NB4 (cell line): Measurements from ENCODE around the gene PSME4.
"Not testable (repeated sequence)": the region's sequence is repeated elsewhere in the genome, so short reads cannot be mapped to it uniquely, and the experiment has no call there.

Experiments used
- DNase-seq: peaks from one replicate; pipeline ENCODE4 v3.0.0; 2010; ENCODE audit warnings: low read depth
- H3K4me3 ChIP-seq: one replicate; pipeline ENCODE4 v1.5.1; 2011; ENCODE audit warnings: mild to moderate bottlenecking, low read depth, low read length, moderate library complexity
- MYC ChIP-seq: IDR thresholded peaks from 2 replicates; pipeline ENCODE4 v1.6.1; 2011; ENCODE audit warnings: low read depth, low read length
- POLR2A ChIP-seq: IDR thresholded peaks from 2 replicates; pipeline ENCODE4 v1.6.1; 2011; ENCODE audit warnings: mild to moderate bottlenecking; ENCODE audit not compliant: insufficient read length; ENCODE audit errors: extremely low read depth
- TF ChIP-seq, protein P1 (sequence below): IDR thresholded peaks from 2 replicates; pipeline ENCODE4 v1.6.1; 2011; ENCODE audit warnings: low read depth, low read length
- TF ChIP-seq, protein P2 (sequence below): IDR thresholded peaks from one replicate; pipeline ENCODE4 v1.5.1; 2012; ENCODE audit warnings: low read depth, low read length

The PSME4 gene

DNA sequence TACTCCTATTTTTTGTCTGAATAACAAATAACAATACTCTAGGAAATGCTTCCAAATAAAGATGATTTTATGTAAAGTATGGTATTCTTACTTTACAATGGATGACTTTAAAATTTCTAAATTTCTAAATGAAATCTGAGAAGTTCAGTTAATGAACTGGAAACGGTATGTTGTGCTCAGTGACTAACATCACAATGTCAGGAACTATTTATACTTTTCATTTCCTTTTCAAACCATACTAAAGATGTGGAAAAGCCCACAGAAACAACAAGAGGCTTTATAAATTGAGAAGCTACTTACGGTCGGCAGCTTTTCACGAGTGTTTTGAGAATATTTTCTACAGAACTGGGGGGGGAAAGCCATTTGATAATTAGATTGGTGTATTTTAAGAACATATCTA lies 31.1 kb downstream of the PSME4 start:
- H3K4me3 ChIP-seq: no peak overlapping the region
- no peak for DNase-seq
- TF ChIP-seq POLR2A (no peak), MYC (no peak)
- TF ChIP-seq, protein P1, sequence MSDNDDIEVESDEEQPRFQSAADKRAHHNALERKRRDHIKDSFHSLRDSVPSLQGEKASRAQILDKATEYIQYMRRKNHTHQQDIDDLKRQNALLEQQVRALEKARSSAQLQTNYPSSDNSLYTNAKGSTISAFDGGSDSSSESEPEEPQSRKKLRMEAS: no peak
- TF ChIP-seq, protein P2, sequence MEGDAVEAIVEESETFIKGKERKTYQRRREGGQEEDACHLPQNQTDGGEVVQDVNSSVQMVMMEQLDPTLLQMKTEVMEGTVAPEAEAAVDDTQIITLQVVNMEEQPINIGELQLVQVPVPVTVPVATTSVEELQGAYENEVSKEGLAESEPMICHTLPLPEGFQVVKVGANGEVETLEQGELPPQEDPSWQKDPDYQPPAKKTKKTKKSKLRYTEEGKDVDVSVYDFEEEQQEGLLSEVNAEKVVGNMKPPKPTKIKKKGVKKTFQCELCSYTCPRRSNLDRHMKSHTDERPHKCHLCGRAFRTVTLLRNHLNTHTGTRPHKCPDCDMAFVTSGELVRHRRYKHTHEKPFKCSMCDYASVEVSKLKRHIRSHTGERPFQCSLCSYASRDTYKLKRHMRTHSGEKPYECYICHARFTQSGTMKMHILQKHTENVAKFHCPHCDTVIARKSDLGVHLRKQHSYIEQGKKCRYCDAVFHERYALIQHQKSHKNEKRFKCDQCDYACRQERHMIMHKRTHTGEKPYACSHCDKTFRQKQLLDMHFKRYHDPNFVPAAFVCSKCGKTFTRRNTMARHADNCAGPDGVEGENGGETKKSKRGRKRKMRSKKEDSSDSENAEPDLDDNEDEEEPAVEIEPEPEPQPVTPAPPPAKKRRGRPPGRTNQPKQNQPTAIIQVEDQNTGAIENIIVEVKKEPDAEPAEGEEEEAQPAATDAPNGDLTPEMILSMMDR: no peak

DNA sequence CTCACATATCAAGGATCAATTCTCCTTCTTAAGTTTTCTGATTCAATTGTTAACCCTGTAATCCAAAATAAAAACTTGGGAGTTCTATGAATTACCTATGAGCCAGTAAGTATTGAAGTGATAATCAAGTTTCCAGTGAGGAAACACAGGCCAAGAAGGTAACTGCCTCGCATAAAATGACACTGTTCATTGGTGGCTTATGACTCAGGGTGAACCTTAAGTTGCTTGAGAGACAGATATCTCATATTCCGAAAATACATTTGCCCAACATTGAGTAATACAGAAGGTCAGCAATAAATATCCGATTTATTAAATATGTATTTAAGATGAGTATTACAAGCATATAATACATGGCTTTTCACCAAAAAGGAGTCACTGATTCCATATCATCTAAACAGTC lies 31.9 kb downstream of the PSME4 start:
- DNase-seq: no peak
- no peak overlapping the region for H3K4me3 ChIP-seq
- TF ChIP-seq POLR2A (no peak), MYC (no peak)
- TF ChIP-seq, protein P1: no peak
- TF ChIP-seq, protein P2: no peak

DNA sequence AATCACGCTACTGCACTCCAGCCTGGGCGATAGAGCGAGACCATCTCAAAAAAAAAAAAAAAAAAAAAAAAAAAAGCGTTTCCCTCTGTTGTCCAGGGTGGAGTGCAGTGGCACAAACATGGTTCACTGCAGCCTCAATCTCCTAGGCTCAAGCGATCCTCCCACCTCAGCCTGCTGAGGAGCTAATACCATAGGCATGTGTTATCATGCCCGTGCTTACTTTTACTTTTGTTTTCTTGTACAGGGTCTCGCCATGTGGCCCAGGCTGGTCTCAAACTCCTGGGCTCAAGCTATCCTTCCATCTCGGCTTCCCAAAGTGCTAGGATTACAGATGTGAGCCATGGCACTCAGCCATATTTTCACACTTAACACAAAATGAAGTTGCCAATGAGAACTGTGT lies 37.5 kb downstream of the PSME4 start:
- H3K4me3 ChIP-seq: no peak overlapping the region
- TF ChIP-seq, protein P1: no peak
- TF ChIP-seq, protein P2: no peak
- TF ChIP-seq POLR2A (no peak), MYC (no peak)
- no peak for DNase-seq

DNA sequence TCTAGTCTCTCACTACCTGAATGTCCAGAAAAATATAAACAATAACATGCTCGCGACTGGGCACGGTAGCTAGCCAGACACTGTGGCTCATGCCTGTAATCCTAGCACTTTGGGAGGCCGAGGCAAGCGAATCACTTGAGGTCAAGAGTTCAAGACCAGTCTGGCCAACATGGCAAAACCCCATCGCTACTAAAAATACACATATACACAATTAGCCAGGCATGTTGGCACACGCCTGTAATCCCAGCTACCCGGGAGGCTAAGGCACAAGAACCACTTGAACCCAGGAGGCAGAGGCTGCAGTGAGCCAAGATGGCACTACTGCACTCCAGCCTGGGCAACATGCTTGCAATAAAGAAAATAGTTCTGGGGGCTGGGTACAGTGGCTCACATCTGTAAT lies 44.5 kb downstream of the PSME4 start:
- H3K4me3 ChIP-seq, DNase-seq: not testable (repeated sequence)

DNA sequence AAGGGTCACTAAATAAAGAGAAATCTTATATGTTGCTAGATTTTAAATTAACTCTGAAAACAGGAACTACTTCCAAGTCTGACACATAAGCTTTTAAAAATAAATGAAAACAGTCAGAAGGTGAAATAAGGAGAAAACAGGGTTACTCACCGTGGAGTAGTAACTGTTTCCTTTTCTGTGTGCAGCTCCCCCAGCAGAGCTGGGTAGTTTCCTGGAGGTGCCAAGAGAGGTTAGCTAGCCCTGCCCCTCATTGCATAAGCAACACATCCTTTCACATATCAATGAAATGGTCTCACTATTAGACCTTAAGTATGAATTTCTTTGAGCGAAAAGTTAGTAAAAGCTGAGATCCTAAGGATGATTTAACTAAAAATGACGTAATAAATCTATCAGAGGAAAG lies 57.1 kb downstream of the PSME4 start:
- peak; percentile 76 for DNase-seq
- no peak overlapping the region for H3K4me3 ChIP-seq
- TF ChIP-seq MYC (no peak), POLR2A (no peak)
- TF ChIP-seq, protein P2: no peak
- TF ChIP-seq, protein P1: no peak

DNA sequence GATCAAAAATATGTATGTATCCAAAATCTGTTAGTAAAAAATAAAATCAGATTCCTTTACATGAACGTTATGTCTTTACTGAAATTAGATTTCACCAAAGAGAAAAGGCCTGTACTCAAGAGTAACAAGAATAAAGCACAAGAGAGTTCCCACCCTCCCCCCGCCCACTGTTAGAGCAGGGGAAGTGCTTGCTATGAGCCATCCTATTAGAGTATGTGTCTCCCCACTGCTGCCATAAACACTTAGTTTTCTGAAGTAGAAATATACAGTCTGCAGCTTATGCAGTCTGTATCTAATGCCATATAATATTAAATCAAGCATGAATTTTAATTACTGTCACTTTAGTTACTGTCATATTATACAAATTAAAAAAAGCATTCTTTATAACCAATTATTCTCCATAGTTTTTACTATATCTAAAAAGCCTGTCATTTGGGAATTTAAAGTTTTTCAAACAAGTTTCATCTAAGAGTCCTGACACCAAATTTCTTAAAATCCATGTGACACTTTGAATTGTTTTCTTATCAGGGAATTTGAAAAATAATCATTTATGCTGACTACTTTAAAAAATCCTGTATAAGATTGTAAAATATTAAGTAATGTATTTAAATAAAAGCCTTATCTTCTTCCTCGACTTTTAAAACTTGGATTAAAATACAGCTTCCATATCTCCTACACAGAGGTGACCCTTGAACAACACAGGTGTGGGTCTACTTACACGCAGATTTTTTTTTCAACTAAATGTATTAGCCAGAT lies 59.2 kb downstream of the PSME4 start:
- TF ChIP-seq, protein P2: no peak
- TF ChIP-seq POLR2A (no peak), MYC (no peak)
- TF ChIP-seq, protein P1: no peak
- no peak overlapping the region for H3K4me3 ChIP-seq
- DNase-seq: peak; percentile 8
